SH-SY5Y (cell line): ENCODE results near the gene PLEKHS1.

Source experiments
- GATA2 ChIP-seq: IDR thresholded peaks from 2 replicates; pipeline ENCODE4 v1.6.1; 2011; ENCODE audit warnings: mild to moderate bottlenecking, low read depth, low read length
- GATA3 ChIP-seq: IDR thresholded peaks from 2 replicates; pipeline ENCODE4 v1.6.1; 2011; ENCODE audit warnings: low read depth, mild to moderate bottlenecking, low read length, moderate library complexity

The PLEKHS1 gene

DNA sequence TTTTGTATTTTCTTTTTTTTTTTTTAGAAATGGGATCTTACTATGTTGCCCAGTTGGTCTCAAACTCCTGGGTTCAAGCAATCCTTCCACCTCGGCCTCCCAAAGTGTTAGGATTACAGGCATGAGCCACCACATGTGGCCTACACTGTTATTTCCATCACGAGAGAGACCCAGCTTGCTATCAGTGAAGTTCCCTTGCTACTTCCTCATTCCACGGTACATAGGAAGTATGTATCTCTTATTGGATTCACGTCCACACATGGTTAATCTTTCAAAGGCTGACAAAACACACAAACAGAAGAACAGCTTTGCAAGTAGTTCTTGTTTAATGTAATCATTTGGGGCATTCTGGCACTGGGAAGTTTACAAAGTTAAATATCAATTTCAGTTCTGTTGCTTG is 51.5 kb downstream of the PLEKHS1 start:
- no peak for TF ChIP-seq GATA3
- no peak for TF ChIP-seq GATA2

DNA sequence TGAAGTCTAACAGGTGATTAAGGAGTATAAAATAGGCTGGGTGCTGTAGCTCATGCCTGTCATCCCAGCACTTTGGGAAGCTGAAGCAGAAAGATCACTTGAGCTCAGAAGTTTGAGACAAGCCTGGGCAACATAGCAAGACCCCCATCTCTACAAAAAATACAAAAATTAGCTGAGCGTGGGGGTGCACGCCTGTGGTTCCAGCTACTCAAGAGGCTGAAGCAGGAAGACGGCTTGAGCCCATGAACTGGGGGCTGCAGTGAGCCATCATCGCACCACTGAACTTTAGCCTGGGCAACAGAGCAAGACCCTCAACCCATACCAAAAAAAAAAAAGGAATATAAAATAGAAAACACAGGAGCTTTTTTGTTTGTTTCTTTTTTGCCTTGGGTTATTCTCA is 55.0 kb downstream of the PLEKHS1 start:
- TF ChIP-seq GATA3 (no peak), GATA2 (no peak)

- TF ChIP-seq GATA2 (no peak), GATA3 (no peak)
Measured at GRCh38 chr10:113808168-113808567, 56.7 kb downstream of the PLEKHS1 start.

DNA sequence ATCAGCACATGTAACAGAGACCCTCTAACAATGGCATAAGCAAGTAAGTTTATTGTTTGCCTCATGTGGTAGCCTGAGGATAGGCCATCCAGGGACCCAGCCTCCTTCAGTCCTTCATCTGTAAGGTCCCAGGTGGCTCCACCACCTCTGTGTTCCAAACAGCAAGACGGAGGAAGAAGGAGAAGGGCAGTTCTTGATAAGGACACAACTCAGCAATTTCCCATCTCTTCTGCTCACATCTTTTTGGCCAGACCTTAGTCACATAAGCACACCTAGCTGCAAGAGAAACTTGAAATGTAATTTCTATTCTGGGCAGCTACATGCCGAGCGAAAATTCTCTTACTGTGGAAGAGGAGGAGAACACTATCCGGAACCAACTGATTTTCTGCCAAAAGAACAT is 68.5 kb downstream of the PLEKHS1 start:
- TF ChIP-seq GATA2, result no peak
- TF ChIP-seq GATA3, result no peak

GRCh38 chr10:113820507-113820906 is 69.0 kb downstream of the PLEKHS1 start:
- TF ChIP-seq GATA3, result no peak
- TF ChIP-seq GATA2, result no peak

GRCh38 chr10:113822174-113822573 is 70.7 kb downstream of the PLEKHS1 start:
- no peak for TF ChIP-seq GATA2
- no peak for TF ChIP-seq GATA3

GRCh38 chr10:113823389-113823788 is 71.9 kb downstream of the PLEKHS1 start:
- TF ChIP-seq GATA2 (no peak), GATA3 (no peak)

DNA sequence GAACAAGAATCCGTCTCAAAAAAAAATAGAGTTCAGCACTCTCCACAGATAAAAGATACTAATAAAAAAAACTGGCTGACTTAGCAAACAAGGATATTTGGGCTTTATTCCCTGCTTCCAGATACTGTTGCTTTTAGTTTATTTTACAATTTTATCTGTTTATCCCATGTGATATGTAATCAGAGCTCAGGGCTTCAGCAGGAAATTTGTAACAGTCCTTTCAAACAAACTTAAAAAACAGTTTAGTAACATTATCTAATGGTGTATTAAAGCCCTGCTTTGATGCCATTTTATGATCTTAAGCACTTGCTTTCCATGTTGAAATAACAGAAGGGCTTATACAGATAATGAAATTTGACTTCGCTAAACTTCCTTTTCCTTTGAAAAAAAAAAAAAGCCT is 74.3 kb downstream of the PLEKHS1 start:
- TF ChIP-seq GATA3 (no peak), GATA2 (no peak)
